ENCODE measurements around the gene NME7. TPM values are rescaled to one million over a fixed set of nuclear protein-coding genes. Genes with fewer than 3 reads are reported as not detected.

The NME7 gene
- total RNA-seq, 1 experiment from 2014 or later, result 30.3 TPM

- Histone ChIP-seq H3K9me3 (ENCODE audit: control insufficient read depth, insufficient read depth, low read depth, low read length) (no peaks in the 10 kb centered on the region), H3K27me3 (ENCODE audit: control insufficient read depth, insufficient read depth, low read length) (no peaks in the 10 kb centered on the region), H3K27ac (ENCODE audit: low read length) (no peak overlapping the region), H3K4me3 (ENCODE audit: low read depth in 2 of 2, low read length in 2 of 2) (no peak overlapping the region), H3K4me1 (ENCODE audit: control insufficient read depth, insufficient read depth, low read length) (no peaks in the 10 kb centered on the region), H3K36me3 (ENCODE audit: control insufficient read depth, insufficient read depth, low read length) (no peaks in the 10 kb centered on the region)
- in situ Hi-C loops (cut with HindIII; ENCODE audit: low pct_unique_long_range_greater_than_20kb, low sequenced_read_pairs), result no loop called here
- CTCF ChIA-PET, result no interaction called here
- no peak for DNase-seq (ENCODE audit: low read depth, low spot score)
- intact Hi-C loops (cut with micrococcal nuclease; ENCODE audit: unreplicated experiment), result no loop called here
- POLR2A ChIA-PET, result no interaction called here
- TF ChIP-seq TCF7L2 (IDR thresholded peaks at IDR 0.05; ENCODE audit: low read depth, low read length), result no peak
- no peak for TF ChIP-seq REST (IDR thresholded peaks at IDR 0.05; ENCODE audit: insufficient read depth in 1 of 2, low read depth in 2 of 2, low read length in 1 of 2)
- TF ChIP-seq POLR2AphosphoS5 (IDR thresholded peaks at IDR 0.05; ENCODE audit: low read depth, low read length), result no peak
- TF ChIP-seq SIN3A (IDR thresholded peaks at IDR 0.05; ENCODE audit: borderline replicate concordance, insufficient read depth, low read depth, low read length), result no peak
- no peak for TF ChIP-seq CTCF (IDR thresholded peaks at IDR 0.05)
- ATAC-seq, result no peak
- BruUV-seq (replicated peaks), result no TSS peak
Measured at GRCh38 chr1:169155675-169156074, 211.9 kb downstream of the NME7 start.

GRCh38 chr1:169151338-169151837, 216.2 kb downstream of the NME7 start:
- ChIA-PET POLR2A (no interaction called here), CTCF (no interaction called here)
- no peak for DNase-seq (ENCODE audit: low read depth, low spot score)
- H3K27me3 ChIP-seq (ENCODE audit: control insufficient read depth, insufficient read depth, low read length), result no peaks in the 10 kb centered on the region
- in situ Hi-C loops (cut with HindIII; ENCODE audit: low pct_unique_long_range_greater_than_20kb, low sequenced_read_pairs), result no loop called here
- no peak for ATAC-seq
- no peak overlapping the region for H3K27ac ChIP-seq (ENCODE audit: low read length)
- no peak overlapping the region for H3K4me3 ChIP-seq (ENCODE audit: low read depth in 2 of 2, low read length in 2 of 2)
- TF ChIP-seq TCF7L2 (IDR thresholded peaks at IDR 0.05; ENCODE audit: low read depth, low read length) (no peak), SIN3A (IDR thresholded peaks at IDR 0.05; ENCODE audit: borderline replicate concordance, insufficient read depth, low read depth, low read length) (no peak), POLR2AphosphoS5 (IDR thresholded peaks at IDR 0.05; ENCODE audit: low read depth, low read length) (no peak), CTCF (IDR thresholded peaks at IDR 0.05) (no peak), REST (IDR thresholded peaks at IDR 0.05; ENCODE audit: insufficient read depth in 1 of 2, low read depth in 2 of 2, low read length in 1 of 2) (no peak)
- H3K4me1 ChIP-seq (ENCODE audit: control insufficient read depth, insufficient read depth, low read length), result no peaks in the 10 kb centered on the region
- intact Hi-C loops (cut with micrococcal nuclease; ENCODE audit: unreplicated experiment), result no loop called here
- H3K9me3 ChIP-seq (ENCODE audit: control insufficient read depth, insufficient read depth, low read depth, low read length), result no peaks in the 10 kb centered on the region
- no TSS peak for BruUV-seq (replicated peaks)
- H3K36me3 ChIP-seq (ENCODE audit: control insufficient read depth, insufficient read depth, low read length), result no peaks in the 10 kb centered on the region
